HG02840 (cell line): ENCODE results near the gene MAB21L3.

Source experiments
- ATAC-seq: cut with Tn5 transposase; IDR thresholded peaks from one replicate; pipeline ENCODE4 v1.9.1; 2021; ENCODE audit warnings: mild to moderate bottlenecking, moderate library complexity, moderate number of reproducible peaks; ENCODE audit not compliant: unreplicated experiment, low FRiP score

MAB21L3 gene

DNA sequence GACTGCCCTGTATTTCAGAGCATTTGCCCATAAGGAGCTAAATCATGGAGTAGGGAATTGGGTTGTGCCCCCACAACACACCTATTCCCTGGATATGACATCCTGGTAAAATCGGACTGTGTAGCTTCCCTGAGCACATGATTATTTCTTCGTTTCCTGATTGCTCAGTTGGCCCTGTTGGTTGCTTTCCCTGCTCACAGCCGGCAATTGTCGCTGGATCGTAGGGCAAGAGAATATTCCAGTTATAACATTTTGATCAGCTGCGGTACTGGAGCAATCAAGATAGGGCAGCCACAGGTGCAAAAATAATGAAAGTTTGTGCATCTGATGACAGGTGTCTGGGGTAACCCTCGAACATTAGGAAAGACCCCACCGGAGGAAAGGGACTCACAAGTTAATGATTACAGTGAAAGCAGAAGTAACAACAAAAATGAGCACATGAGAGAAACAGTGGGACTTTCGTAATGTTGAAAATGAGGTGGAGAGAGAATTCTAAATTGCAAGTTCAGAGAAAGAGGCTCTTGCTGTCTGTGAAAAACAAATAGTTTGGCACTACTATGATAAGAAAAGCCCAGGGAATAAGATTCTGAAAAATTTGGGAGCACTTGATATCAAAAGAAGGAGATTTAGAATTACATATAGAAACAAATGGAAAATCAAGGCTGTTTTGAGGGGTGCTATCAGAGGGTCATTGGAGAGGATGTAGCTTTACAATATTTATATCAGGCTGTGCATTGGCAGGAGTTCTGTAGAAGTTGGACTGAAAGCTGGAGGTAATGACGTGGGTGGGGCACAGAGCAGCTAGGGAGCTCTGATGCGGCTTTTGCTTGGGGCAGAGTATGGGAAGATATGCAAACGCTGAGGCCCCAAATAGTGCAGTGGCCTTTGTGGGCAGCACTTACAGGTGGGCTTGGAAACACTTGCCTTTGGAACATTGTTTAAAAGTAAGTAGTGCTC lies at the start of gene MAB21L3:
MAB21L3 (plus strand) TSS at position 833 of the 957 bp plus-strand sequence. CDS start 1,217 bp downstream, outside the sequence.
- peak; percentile 63 for ATAC-seq

GRCh38 chr1:116062201-116062600 lies 49.0 kb upstream of the MAB21L3 start:
- no peak for ATAC-seq

DNA sequence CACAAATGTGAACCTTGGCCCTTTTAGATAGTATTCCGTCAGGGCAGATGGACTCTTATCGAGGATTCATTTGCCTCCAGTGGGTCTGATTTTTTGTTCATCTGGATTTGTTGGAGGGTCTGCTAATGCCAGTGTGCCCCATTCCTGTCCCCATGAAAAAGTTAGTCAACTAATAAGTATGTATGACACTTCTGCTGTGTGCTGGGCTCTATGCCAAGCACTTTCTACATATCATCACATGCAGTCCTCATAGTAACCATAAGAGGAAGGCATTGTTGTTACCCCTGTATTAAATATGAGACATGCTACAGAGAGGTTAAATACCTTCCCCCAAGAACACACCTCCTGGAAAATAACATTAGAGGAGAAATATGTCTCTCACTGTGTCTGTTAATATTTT lies 46.6 kb upstream of the MAB21L3 start:
- ATAC-seq: no peak

DNA sequence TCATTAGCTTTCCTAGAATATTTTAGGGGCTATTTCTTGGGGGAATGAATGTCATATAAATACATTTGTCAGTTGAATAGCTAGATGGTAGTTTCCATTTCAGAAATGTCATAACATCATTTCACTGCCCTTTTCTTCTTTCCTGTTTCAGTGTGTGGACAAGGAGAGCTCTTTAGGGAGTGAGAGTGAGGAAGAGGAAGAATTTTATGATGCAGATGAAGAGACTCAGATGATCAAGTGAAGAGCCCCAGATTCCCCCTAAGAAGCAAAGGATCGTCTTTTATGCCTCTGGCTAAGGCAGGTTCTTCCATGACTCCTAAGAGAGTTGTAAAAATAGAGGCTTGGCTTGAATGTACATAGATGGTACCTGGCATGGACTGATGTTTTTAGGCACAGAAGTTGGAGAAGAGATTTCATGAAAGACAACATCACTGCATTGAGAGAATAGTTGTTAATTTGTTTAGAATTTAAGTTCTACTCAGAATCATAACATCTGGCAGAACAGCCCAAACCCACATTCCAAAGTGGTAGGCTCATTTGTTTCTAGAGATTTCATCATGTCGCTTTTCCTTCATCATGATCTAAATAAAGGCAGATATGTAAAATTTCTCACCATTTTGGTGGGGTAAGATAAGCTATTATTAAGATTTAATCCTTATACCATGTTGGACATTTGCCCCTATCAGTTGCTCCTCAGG lies 44.2 kb upstream of the MAB21L3 start:
- no peak for ATAC-seq

GRCh38 chr1:116067566-116067890 lies 43.7 kb upstream of the MAB21L3 start:
- no peak for ATAC-seq

GRCh38 chr1:116075575-116075974 lies 35.6 kb upstream of the MAB21L3 start:
- ATAC-seq: no peak

GRCh38 chr1:116075990-116076389 lies 35.2 kb upstream of the MAB21L3 start:
- no peak for ATAC-seq

DNA sequence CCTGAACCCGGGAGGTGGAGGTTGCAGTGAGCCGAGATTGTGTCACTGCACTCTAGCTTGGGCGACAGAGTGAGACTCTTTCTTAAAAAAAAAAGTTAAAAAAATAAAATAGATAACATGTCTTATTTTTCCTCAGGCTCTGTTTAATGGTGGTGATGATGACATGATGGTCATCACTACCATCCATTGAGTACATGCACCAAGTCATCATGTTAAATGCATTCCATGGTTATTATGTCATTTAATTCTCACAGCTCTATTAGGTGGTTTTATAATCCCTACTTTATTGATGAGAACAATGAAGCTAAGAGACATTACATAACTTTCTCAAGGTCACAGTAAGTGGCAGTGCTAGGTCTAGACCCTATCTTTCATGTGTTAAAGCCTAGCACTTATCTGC lies 34.4 kb upstream of the MAB21L3 start:
- ATAC-seq: no peak

GRCh38 chr1:116078699-116079223 lies 32.4 kb upstream of the MAB21L3 start:
- ATAC-seq: no peak

GRCh38 chr1:116087628-116088027 lies 23.6 kb upstream of the MAB21L3 start:
- ATAC-seq: no peak

GRCh38 chr1:116089870-116090269 lies 21.3 kb upstream of the MAB21L3 start:
- no peak for ATAC-seq

- ATAC-seq: no peak
Observed at GRCh38 chr1:116091083-116091482, 20.1 kb upstream of the MAB21L3 start.

GRCh38 chr1:116092752-116093489 lies 18.3 kb upstream of the MAB21L3 start:
- no peak for ATAC-seq

- ATAC-seq: no peak
Observed at GRCh38 chr1:116095027-116095426, 16.2 kb upstream of the MAB21L3 start.

- no peak for ATAC-seq
Observed at GRCh38 chr1:116096013-116096618, 15.1 kb upstream of the MAB21L3 start.

GRCh38 chr1:116097626-116098025 lies 13.6 kb upstream of the MAB21L3 start:
- ATAC-seq: no peak

GRCh38 chr1:116099379-116099778 lies 11.8 kb upstream of the MAB21L3 start:
- no peak for ATAC-seq

- ATAC-seq: no peak
Observed at GRCh38 chr1:116099919-116100318, 11.3 kb upstream of the MAB21L3 start.

- no peak for ATAC-seq
Observed at GRCh38 chr1:116104667-116105066, 6.5 kb upstream of the MAB21L3 start.

DNA sequence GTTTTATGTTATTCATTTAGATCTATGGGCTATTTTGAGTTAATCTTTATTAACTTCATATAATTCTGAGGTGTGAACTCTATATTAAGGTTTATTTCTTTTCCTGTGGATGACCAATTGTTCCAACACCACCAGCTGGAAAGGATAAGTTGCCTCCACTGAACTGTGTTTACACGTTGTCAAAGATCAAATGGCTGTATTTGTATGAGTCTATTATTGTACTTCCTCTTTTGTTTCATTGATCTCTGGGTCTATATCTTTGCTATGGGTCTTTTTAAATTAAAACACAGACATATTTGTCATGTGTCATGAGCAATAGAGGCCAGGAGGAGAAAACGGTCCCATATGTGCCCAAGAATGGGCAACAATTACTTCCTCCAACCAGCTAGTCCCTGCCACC lies 5.2 kb upstream of the MAB21L3 start:
- ATAC-seq: no peak
